PC-9 (cell line): ENCODE data around the gene AQP12B. TPM values are rescaled to one million over a fixed set of nuclear protein-coding genes. Genes with fewer than 3 reads are reported as not detected.
A peak's percentile ranks its signal among the peaks of the same experiment; 100 is the strongest.

Experiments used
- BruUV-seq: library from RNA; stranded (reverse); fragments of 400-500 nt; replicated peaks from 2 replicates; lab custom pipeline; 2021; lab: Mats Ljungman, UMichigan
- CTCF ChIA-PET: fragments of 300-600 bp; sonication (Branson Sonifier 250); formaldehyde crosslinking; loops from one replicate; lab custom pipeline; 2022; ENCODE audit warnings: antibody characterized with exemption; lab: Charles Lee
- POLR2A ChIA-PET: fragments of 300-600 bp; sonication (Branson Sonifier 250); formaldehyde crosslinking; loops from one replicate; lab custom pipeline; 2022; ENCODE audit warnings: antibody characterized with exemption; ENCODE audit not compliant: unreplicated experiment; lab: Charles Lee
- DNase-seq, 2 experiments: peaks; one replicate each; pipeline versions ENCODE4 v3.0.0 to v3.0.0-alpha.2; 2015 to 2022; ENCODE audit warnings: mixed read lengths in 1 of 2
- H2AFZ ChIP-seq: fragments of 200-600 bp; sonication (generic); 2 replicates; pipeline ENCODE4 v1.8.1; 2017; ENCODE audit warnings: antibody characterized with exemption
- H3F3A ChIP-seq: fragments of 200-600 bp; sonication (generic); 2 replicates; pipeline ENCODE4 v1.8.1; 2017; ENCODE audit warnings: antibody characterized with exemption, mild to moderate bottlenecking, low read depth; ENCODE audit not compliant: insufficient read depth
- H3K27ac ChIP-seq: fragments of 200-600 bp; sonication (generic); 2 replicates; pipeline ENCODE4 v1.6.1; 2016; ENCODE audit warnings: mixed run types
- H3K27me3 ChIP-seq: fragments of 200-600 bp; sonication (generic); 2 replicates; pipeline ENCODE4 v1.6.1; 2016; ENCODE audit warnings: low read depth, mixed run types; ENCODE audit not compliant: insufficient read depth
- H3K36me3 ChIP-seq: fragments of 200-600 bp; sonication (generic); 2 replicates; pipeline ENCODE4 v1.6.1; 2016; ENCODE audit warnings: low read depth, mixed run types
- H3K4me1 ChIP-seq: fragments of 200-600 bp; sonication (generic); replicated peaks from 2 replicates; pipeline ENCODE4 v1.6.1; 2016; ENCODE audit warnings: mixed run types; ENCODE audit not compliant: insufficient read depth
- H3K4me2 ChIP-seq: fragments of 200-600 bp; sonication (generic); 2 replicates; pipeline ENCODE4 v1.6.1; 2017; ENCODE audit warnings: mixed run types
- H3K4me3 ChIP-seq: fragments of 200-600 bp; sonication (generic); 2 replicates; pipeline ENCODE4 v1.6.1; 2016; ENCODE audit warnings: mixed run types
- H3K79me2 ChIP-seq: fragments of 200-600 bp; sonication (generic); 2 replicates; pipeline ENCODE4 v1.6.1; 2017; ENCODE audit warnings: low read depth, mixed run types
- H3K9me2 ChIP-seq: fragments of 200-600 bp; sonication (generic); 2 replicates; pipeline ENCODE4 v1.8.1; 2017; ENCODE audit warnings: mild to moderate bottlenecking; ENCODE audit not compliant: insufficient read depth
- H3K9me3 ChIP-seq: fragments of 200-600 bp; sonication (generic); 2 replicates; pipeline ENCODE4 v1.8.1; 2016; ENCODE audit warnings: low read depth; ENCODE audit not compliant: insufficient read depth
- H4K20me1 ChIP-seq: fragments of 200-600 bp; sonication (generic); 2 replicates; pipeline ENCODE4 v1.8.1; 2017; ENCODE audit not compliant: insufficient read depth
- CTCF ChIP-seq: fragments of 200-600 bp; sonication (generic); conservative IDR thresholded peaks from 2 replicates; pipeline ENCODE4 v1.6.1; 2017; ENCODE audit warnings: mixed run types, antibody characterized with exemption, mild to moderate bottlenecking, moderate library complexity
- EZH2 ChIP-seq: fragments of 200-600 bp; sonication (generic); IDR thresholded peaks from 2 replicates; pipeline ENCODE4 v1.8.0; 2017; ENCODE audit warnings: antibody characterized with exemption, low read depth
- intact Hi-C: fragments of 100-400 bp; cut with micrococcal nuclease; formaldehyde crosslinking; loops from one replicate; pipeline ENCODE4 v1.10.0; 2022; ENCODE audit not compliant: unreplicated experiment
- total RNA-seq: library from RNA; stranded (reverse); gene quantifications from 2 replicates; pipeline ENCODE4 v1.2.3, GENCODE V29; 2021

AQP12B gene
- total RNA-seq, 1 experiment from 2014 or later: not detected

GRCh38 chr2:240707043-240707756 is 24.5 kb upstream of the AQP12B start:
- intact Hi-C loops: loop anchor here (10.0 kb wide), 1 partner anchor 192 kb away; no protein-coding TSS in a partner anchor
- POLR2A ChIA-PET: interaction anchor here (0.5 to 0.6 kb wide), 2 partner anchors 200 to 1370 kb away, joined by 3 read pairs; no protein-coding TSS in a partner anchor

GRCh38 chr2:240705204-240705791 is 22.6 kb upstream of the AQP12B start:
- no peaks in the 10 kb centered on the region; the same call in 1 of the 2 replicates for H4K20me1 ChIP-seq
- intact Hi-C loops: loop anchor here (10.0 kb wide), 1 partner anchor 190 kb away; no protein-coding TSS in a partner anchor
- H3K9me2 ChIP-seq: no peaks in the 10 kb centered on the region
- H3K36me3 ChIP-seq: no peaks in the 10 kb centered on the region
- no peaks in the 10 kb centered on the region for H3K9me3 ChIP-seq
- no peak overlapping the region for H3K4me2 ChIP-seq
- H2AFZ ChIP-seq: no peak overlapping the region
- DNase-seq: no peak
- peaks cover 95% of the 10 kb centered on the region for H3K27me3 ChIP-seq
- no peak for TF ChIP-seq EZH2
- TF ChIP-seq CTCF: no peak
- H3K79me2 ChIP-seq: no peaks in the 10 kb centered on the region
- ChIA-PET POLR2A (no interaction called here), CTCF (no interaction called here)
- H3K27ac ChIP-seq: no peak overlapping the region
- no peaks in the 10 kb centered on the region for H3K4me1 ChIP-seq
- no TSS peak for BruUV-seq
- no peak overlapping the region for H3K4me3 ChIP-seq
- no peaks in the 10 kb centered on the region for H3F3A ChIP-seq

More at GRCh38 chr2:240707043-240707756, 24.5 kb upstream of the AQP12B start:
- H3K27ac ChIP-seq: no peak overlapping the region
- no TSS peak for BruUV-seq
- TF ChIP-seq CTCF (no peak), EZH2 (no peak)
- H3K4me1 ChIP-seq: no peaks in the 10 kb centered on the region
- H3K79me2 ChIP-seq: no peaks in the 10 kb centered on the region
- H3K4me3 ChIP-seq: no peak overlapping the region
- H3F3A ChIP-seq: no peaks in the 10 kb centered on the region
- H3K4me2 ChIP-seq: no peak overlapping the region
- no peak for DNase-seq
- no peaks in the 10 kb centered on the region for H3K9me2 ChIP-seq
- no peaks in the 10 kb centered on the region for H3K9me3 ChIP-seq
- H3K27me3 ChIP-seq: peaks cover 97% of the 10 kb centered on the region
- H3K36me3 ChIP-seq: no peaks in the 10 kb centered on the region
- H4K20me1 ChIP-seq: no peaks in the 10 kb centered on the region; the same call in 1 of the 2 replicates
- no peak overlapping the region for H2AFZ ChIP-seq
- CTCF ChIA-PET: no interaction called here

- CTCF ChIA-PET: no interaction called here
- intact Hi-C loops: loop anchor here (10.0 kb wide), 1 partner anchor 190 kb away; no protein-coding TSS in a partner anchor
- peaks cover 88% of the 10 kb centered on the region for H3K27me3 ChIP-seq
Observed at GRCh38 chr2:240704651-240705050, 22.0 kb upstream of the AQP12B start.

More at GRCh38 chr2:240704651-240705050, 22.0 kb upstream of the AQP12B start:
- no peaks in the 10 kb centered on the region; the same call in 1 of the 2 replicates for H4K20me1 ChIP-seq
- no TSS peak for BruUV-seq
- H3K9me3 ChIP-seq: no peaks in the 10 kb centered on the region
- H2AFZ ChIP-seq: no peak overlapping the region
- H3K4me2 ChIP-seq: no peak overlapping the region
- H3K9me2 ChIP-seq: no peaks in the 10 kb centered on the region
- TF ChIP-seq CTCF: no peak
- peak; percentile 47; the same call in 1 of the 2 replicates for TF ChIP-seq EZH2
- DNase-seq: no peak
- no peak overlapping the region for H3K4me3 ChIP-seq
- H3K36me3 ChIP-seq: no peaks in the 10 kb centered on the region
- H3F3A ChIP-seq: no peaks in the 10 kb centered on the region
- no peak overlapping the region for H3K27ac ChIP-seq
- POLR2A ChIA-PET: no interaction called here
- H3K79me2 ChIP-seq: no peaks in the 10 kb centered on the region
- H3K4me1 ChIP-seq: no peaks in the 10 kb centered on the region
